OCI-LY3 (cell line): Measurements from ENCODE around the gene ZDHHC14.

Source experiments
- EZH2phosphoT487 ChIP-seq: fragments of 200-600 bp; shearing (Covaris generic); IDR thresholded peaks from 2 replicates; pipeline ENCODE4 v1.6.1; 2018; ENCODE audit warnings: antibody characterized with exemption, mixed run types, low read depth
- TF ChIP-seq, protein P1 (sequence below): fragments of 200-600, 300-600 bp; sonication (generic); IDR thresholded peaks from 2 replicates; pipeline ENCODE4 v1.5.1; 2014; ENCODE audit warnings: antibody characterized with exemption, low read length, low read depth

DNA sequence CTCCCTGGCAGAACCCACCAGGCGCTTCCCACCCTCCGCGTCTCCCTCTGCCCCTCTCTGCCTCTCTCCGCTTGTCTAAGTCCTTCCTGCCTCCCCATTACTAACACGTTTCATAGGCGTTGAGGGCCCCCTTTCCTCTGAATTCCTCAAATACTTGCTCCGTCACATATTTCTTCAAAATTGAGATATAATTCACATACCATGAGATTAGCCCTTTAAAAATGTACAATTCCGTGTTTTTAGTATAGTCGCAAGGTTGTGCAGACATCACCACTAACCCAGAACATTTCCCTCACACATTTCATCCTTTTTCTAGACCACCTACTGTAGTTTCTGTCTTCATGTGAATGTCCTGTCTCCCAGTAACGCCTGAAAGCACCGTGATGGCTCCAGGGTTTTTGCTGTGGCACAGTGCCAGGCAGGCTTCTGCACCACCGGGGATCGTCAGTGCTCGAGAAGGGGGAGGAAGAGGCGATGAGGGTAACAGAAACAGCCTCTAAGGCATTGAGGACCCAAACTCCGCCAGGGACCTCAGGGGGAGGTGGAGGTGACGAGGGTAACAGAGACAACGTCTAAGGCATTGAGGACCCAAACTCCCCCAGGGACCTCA, 300.2 kb downstream of the ZDHHC14 start:
- TF ChIP-seq, protein P1, sequence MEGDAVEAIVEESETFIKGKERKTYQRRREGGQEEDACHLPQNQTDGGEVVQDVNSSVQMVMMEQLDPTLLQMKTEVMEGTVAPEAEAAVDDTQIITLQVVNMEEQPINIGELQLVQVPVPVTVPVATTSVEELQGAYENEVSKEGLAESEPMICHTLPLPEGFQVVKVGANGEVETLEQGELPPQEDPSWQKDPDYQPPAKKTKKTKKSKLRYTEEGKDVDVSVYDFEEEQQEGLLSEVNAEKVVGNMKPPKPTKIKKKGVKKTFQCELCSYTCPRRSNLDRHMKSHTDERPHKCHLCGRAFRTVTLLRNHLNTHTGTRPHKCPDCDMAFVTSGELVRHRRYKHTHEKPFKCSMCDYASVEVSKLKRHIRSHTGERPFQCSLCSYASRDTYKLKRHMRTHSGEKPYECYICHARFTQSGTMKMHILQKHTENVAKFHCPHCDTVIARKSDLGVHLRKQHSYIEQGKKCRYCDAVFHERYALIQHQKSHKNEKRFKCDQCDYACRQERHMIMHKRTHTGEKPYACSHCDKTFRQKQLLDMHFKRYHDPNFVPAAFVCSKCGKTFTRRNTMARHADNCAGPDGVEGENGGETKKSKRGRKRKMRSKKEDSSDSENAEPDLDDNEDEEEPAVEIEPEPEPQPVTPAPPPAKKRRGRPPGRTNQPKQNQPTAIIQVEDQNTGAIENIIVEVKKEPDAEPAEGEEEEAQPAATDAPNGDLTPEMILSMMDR, result no peak
- TF ChIP-seq EZH2phosphoT487, result no peak
